ENCODE results near the gene GPR27. TPM values are rescaled to one million over a fixed set of nuclear protein-coding genes. Genes with fewer than 3 reads are reported as not detected.

The GPR27 gene
- total RNA-seq, 1 experiment from 2014 or later = 15.5 TPM

GRCh38 chr3:71707595-71707994, 46.1 kb upstream of the GPR27 start:
- Histone ChIP-seq H3K18ac (ENCODE audit: insufficient read length, low read depth, low read length) (no peak overlapping the region), H3K56ac (ENCODE audit: insufficient read length, low read depth, low read length) (no peak overlapping the region), H3K9me3 (ENCODE audit: control insufficient read depth, low read depth, low read length) (no peaks in the 10 kb centered on the region), H2AFZ (ENCODE audit: low read length) (no peak overlapping the region), H2BK12ac (ENCODE audit: insufficient read length, low read depth, low read length) (no peak overlapping the region), H2BK15ac (ENCODE audit: low read depth, low read length) (no peak overlapping the region), H4K91ac (ENCODE audit: insufficient read length, low read depth, low read length) (no peak overlapping the region), H3K23ac (ENCODE audit: insufficient read length, low read depth, low read length) (no peak overlapping the region), H3T11ph (ENCODE audit: low read length) (no peak overlapping the region), H2AK5ac (ENCODE audit: insufficient read length, low read length) (no peak overlapping the region), H3K27me3 (ENCODE audit: insufficient read depth, low read length) (no peaks in the 10 kb centered on the region), H3K79me2 (ENCODE audit: insufficient read depth, low read length) (no peaks in the 10 kb centered on the region), H2BK5ac (ENCODE audit: insufficient read length, low read length) (no peak overlapping the region), H4K5ac (ENCODE audit: insufficient read length, low read depth, low read length) (no peak overlapping the region), H3K4ac (ENCODE audit: low read depth, low read length) (no peak overlapping the region), H4K8ac (replicated peaks; ENCODE audit: insufficient read length, low read depth, low read length) (no peak overlapping the region), H3K9ac (ENCODE audit: extremely low read depth, insufficient read length, low read length) (no peak overlapping the region), H3K27ac (ENCODE audit: insufficient read length, low read depth, low read length) (no peak overlapping the region), H3K4me1 (ENCODE audit: insufficient read depth, low read length) (no peaks in the 10 kb centered on the region; the same call in 1 of the 2 replicates), H3K4me2 (ENCODE audit: insufficient read depth, insufficient read length, low read length) (no peak overlapping the region), H3K23me2 (ENCODE audit: insufficient read length, low read depth, low read length, poor library complexity, severe bottlenecking) (no peaks in the 10 kb centered on the region), H2BK120ac (ENCODE audit: low read depth, low read length, poor library complexity, severe bottlenecking) (no peak overlapping the region), H3K14ac (ENCODE audit: insufficient read depth, low read length) (no peak overlapping the region), H4K20me1 (ENCODE audit: control insufficient read depth, insufficient read depth, insufficient read length) (no peaks in the 10 kb centered on the region), H3K79me1 (ENCODE audit: insufficient read depth, low read depth, low read length, poor library complexity, severe bottlenecking) (no peaks in the 10 kb centered on the region), H2BK20ac (ENCODE audit: low read depth, low read length, poor library complexity, severe bottlenecking) (no peak overlapping the region)
- H3K4me3 Mint-ChIP-seq = no peak overlapping the region
- TF ChIP-seq CTCF (conservative IDR thresholded peaks at IDR 0.05) = no peak
- no peak overlapping the region; a peak in 1 of 7 replicates for H3K27ac Mint-ChIP-seq
- no peaks in the 10 kb centered on the region; a peak in 1 of 7 replicates for H3K36me3 Mint-ChIP-seq (ENCODE audit: insufficient read depth in 1 of 3, low read depth in 3 of 3)
- peaks cover 3 to 14% of the 10 kb centered on the region in 2 experiments for H3K4me1 Mint-ChIP-seq
- no peaks in the 10 kb centered on the region for H3K9me3 Mint-ChIP-seq
- WGBS (ENCODE audit: extremely low coverage, insufficient read length, low lambda C conversion rate) = no CpG with 5 or more reads among the region's 5 CpGs
- DNase-seq = no peak
- H3K27me3 Mint-ChIP-seq (ENCODE audit: low read depth) = no peaks in the 10 kb centered on the region

Measured in H9 (cell line).